HepG2 (cell line): Measurements from ENCODE around the gene GTF2H1. TPM values are rescaled to one million over a fixed set of nuclear protein-coding genes. Genes with fewer than 3 reads are reported as not detected.
A peak's percentile ranks its signal among the peaks of the same experiment; 100 is the strongest.

Experiments
- FOXM1 ChIP-seq: sonication (generic); formaldehyde crosslinking; IDR thresholded peaks from 2 replicates; pipeline ENCODE4 v1.5.0; 2020; ENCODE audit warnings: missing genetic modification reagents
- MIER2 ChIP-seq: IDR thresholded peaks from 2 replicates; pipeline ENCODE4 v1.6.1; 2016; ENCODE audit warnings: missing biosample characterization, missing genetic modification reagents
- NR1H2 ChIP-seq: sonication (generic); formaldehyde crosslinking; IDR thresholded peaks from 2 replicates; pipeline ENCODE4 v1.8.1; 2022; ENCODE audit warnings: low read depth, missing genetic modification reagents, borderline replicate concordance
- PHB2 ChIP-seq: fragments of 450-650 bp; IDR thresholded peaks from 2 replicates; pipeline ENCODE4 v1.6.1; 2018; ENCODE audit not compliant: partially characterized antibody
- PHF5A ChIP-seq: IDR thresholded peaks from one replicate; pipeline ENCODE4 v1.6.1; 2018; ENCODE audit warnings: low read depth, missing genetic modification reagents; ENCODE audit not compliant: unreplicated experiment
- REST ChIP-seq, 2 experiments: IDR thresholded peaks; 2 replicates each; pipeline ENCODE4 v1.6.1; 2011 to 2012; ENCODE audit warnings: low read length in 2 of 2, borderline replicate concordance in 1 of 2, low read depth in 1 of 2, mild to moderate bottlenecking in 1 of 2, moderate library complexity in 1 of 2
- RFX5 ChIP-seq: IDR thresholded peaks from 2 replicates; pipeline ENCODE4 v1.6.1; 2011; ENCODE audit warnings: low read depth, low read length, improper control_type of control experiment
- TEF ChIP-seq: sonication (generic); formaldehyde crosslinking; IDR thresholded peaks from 2 replicates; pipeline ENCODE4 v1.5.0; 2020; ENCODE audit warnings: missing genetic modification reagents
- ZBTB20 ChIP-seq: sonication (generic); formaldehyde crosslinking; IDR thresholded peaks from 2 replicates; pipeline ENCODE4 v1.8.1; 2023; ENCODE audit warnings: missing genetic modification reagents, low read depth, mild to moderate bottlenecking, borderline replicate concordance
- ZEB1 ChIP-seq: IDR thresholded peaks from 2 replicates; pipeline ENCODE4 v1.6.1; 2012; ENCODE audit warnings: mild to moderate bottlenecking, low read depth, inconsistent platforms; ENCODE audit not compliant: insufficient replicate concordance
- ZNF275 ChIP-seq: sonication (generic); formaldehyde crosslinking; IDR thresholded peaks from 2 replicates; pipeline ENCODE4 v1.8.0; 2022; ENCODE audit warnings: missing genetic modification reagents, mild to moderate bottlenecking, inconsistent platforms, borderline replicate concordance
- polyA plus RNA-seq, 8 experiments: library from polyadenylated mRNA; depleted of rRNA in 3 of 8; stranded (reverse) in 7 of 8; unstranded in 1 of 8; fragments of >200 nt; fragmentation: Illumina TruSeq in 4 of 8; extraction: Trizol in 4 of 8; gene quantifications; 2 replicates each; pipeline versions ENCODE4 v1.2.1 to v1.2.3, GENCODE V29; 2011 to 2016; ENCODE audit warnings: low read depth in 4 of 8, missing spikeins in 1 of 8, mixed read lengths in 1 of 8; ENCODE audit not compliant: insufficient read depth in 1 of 8
- total RNA-seq, 5 experiments: library from RNA; depleted of rRNA; stranded (reverse); fragments of >200 nt; fragmentation: Illumina TruSeq; extraction: Trizol; gene quantifications; 2 replicates each; pipeline ENCODE4 v1.2.3, GENCODE V29; 2016; ENCODE audit warnings: low read depth in 1 of 5
- TF ChIP-seq, protein P1 (sequence below): sonication (generic); formaldehyde crosslinking; IDR thresholded peaks from 2 replicates; pipeline ENCODE4 v1.8.1; 2023; ENCODE audit warnings: mild to moderate bottlenecking, missing genetic modification reagents
- TF ChIP-seq, protein P2 (sequence below): sonication (generic); formaldehyde crosslinking; IDR thresholded peaks from 2 replicates; pipeline ENCODE4 v1.5.0; 2020; ENCODE audit warnings: mild to moderate bottlenecking, missing genetic modification reagents, borderline replicate concordance

The GTF2H1 gene
- total and polyA plus RNA-seq, 2 of the 13 experiments (the other 11 are each of a cell fraction or from before 2014, with no cell fraction given), result 15.7 to 51.4 TPM

- TF ChIP-seq, protein P1, sequence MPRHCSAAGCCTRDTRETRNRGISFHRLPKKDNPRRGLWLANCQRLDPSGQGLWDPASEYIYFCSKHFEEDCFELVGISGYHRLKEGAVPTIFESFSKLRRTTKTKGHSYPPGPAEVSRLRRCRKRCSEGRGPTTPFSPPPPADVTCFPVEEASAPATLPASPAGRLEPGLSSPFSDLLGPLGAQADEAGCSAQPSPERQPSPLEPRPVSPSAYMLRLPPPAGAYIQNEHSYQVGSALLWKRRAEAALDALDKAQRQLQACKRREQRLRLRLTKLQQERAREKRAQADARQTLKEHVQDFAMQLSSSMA (CRISPR knock-in tag), result peak; percentile 72; the same call in 1 of the 2 replicates
- TF ChIP-seq PHF5A (CRISPR knock-in tag) (no peak), PHB2 (no peak), NR1H2 (CRISPR knock-in tag) (peak; percentile 71; the same call in 1 of the 2 replicates), MIER2 (CRISPR knock-in tag) (peak; percentile 36; the same call in 1 of the 2 replicates), ZNF275 (CRISPR knock-in tag) (peak; percentile 97), REST (IDR thresholded peaks at IDR 0.05; ENCODE audit: borderline replicate concordance in 1 of 2, low read depth in 1 of 2, low read length in 2 of 2) (peak in 1 of 2 experiments; percentile 79; a peak in 2 of 4 replicates), ZEB1 (no peak), RFX5 (peak; percentile 70), TEF (CRISPR knock-in tag) (peak; percentile 84; the same call in 1 of the 2 replicates), ZBTB20 (CRISPR knock-in tag) (peak; percentile 93; the same call in 1 of the 2 replicates), FOXM1 (no peak)
- TF ChIP-seq, protein P2, sequence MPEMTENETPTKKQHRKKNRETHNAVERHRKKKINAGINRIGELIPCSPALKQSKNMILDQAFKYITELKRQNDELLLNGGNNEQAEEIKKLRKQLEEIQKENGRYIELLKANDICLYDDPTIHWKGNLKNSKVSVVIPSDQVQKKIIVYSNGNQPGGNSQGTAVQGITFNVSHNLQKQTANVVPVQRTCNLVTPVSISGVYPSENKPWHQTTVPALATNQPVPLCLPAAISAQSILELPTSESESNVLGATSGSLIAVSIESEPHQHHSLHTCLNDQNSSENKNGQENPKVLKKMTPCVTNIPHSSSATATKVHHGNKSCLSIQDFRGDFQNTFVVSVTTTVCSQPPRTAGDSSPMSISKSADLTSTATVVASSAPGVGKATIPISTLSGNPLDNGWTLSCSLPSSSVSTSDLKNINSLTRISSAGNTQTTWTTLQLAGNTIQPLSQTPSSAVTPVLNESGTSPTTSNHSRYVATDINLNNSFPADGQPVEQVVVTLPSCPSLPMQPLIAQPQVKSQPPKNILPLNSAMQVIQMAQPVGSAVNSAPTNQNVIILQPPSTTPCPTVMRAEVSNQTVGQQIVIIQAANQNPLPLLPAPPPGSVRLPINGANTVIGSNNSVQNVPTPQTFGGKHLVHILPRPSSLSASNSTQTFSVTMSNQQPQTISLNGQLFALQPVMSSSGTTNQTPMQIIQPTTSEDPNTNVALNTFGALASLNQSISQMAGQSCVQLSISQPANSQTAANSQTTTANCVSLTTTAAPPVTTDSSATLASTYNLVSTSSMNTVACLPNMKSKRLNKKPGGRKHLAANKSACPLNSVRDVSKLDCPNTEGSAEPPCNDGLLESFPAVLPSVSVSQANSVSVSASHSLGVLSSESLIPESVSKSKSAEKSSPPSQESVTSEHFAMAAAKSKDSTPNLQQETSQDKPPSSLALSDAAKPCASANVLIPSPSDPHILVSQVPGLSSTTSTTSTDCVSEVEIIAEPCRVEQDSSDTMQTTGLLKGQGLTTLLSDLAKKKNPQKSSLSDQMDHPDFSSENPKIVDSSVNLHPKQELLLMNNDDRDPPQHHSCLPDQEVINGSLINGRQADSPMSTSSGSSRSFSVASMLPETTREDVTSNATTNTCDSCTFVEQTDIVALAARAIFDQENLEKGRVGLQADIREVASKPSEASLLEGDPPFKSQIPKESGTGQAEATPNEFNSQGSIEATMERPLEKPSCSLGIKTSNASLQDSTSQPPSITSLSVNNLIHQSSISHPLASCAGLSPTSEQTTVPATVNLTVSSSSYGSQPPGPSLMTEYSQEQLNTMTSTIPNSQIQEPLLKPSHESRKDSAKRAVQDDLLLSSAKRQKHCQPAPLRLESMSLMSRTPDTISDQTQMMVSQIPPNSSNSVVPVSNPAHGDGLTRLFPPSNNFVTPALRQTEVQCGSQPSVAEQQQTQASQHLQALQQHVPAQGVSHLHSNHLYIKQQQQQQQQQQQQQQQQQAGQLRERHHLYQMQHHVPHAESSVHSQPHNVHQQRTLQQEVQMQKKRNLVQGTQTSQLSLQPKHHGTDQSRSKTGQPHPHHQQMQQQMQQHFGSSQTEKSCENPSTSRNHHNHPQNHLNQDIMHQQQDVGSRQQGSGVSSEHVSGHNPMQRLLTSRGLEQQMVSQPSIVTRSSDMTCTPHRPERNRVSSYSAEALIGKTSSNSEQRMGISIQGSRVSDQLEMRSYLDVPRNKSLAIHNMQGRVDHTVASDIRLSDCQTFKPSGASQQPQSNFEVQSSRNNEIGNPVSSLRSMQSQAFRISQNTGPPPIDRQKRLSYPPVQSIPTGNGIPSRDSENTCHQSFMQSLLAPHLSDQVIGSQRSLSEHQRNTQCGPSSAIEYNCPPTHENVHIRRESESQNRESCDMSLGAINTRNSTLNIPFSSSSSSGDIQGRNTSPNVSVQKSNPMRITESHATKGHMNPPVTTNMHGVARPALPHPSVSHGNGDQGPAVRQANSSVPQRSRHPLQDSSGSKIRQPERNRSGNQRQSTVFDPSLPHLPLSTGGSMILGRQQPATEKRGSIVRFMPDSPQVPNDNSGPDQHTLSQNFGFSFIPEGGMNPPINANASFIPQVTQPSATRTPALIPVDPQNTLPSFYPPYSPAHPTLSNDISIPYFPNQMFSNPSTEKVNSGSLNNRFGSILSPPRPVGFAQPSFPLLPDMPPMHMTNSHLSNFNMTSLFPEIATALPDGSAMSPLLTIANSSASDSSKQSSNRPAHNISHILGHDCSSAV (CRISPR knock-in tag), result peak; percentile 98; the same call in 1 of the 2 replicates
Measured at GRCh38 chr11:18394275-18394927, 72.0 kb downstream of the GTF2H1 start, which contains the start of gene LDHA (continued).
